Loucy (cell line): ENCODE measurements around the gene SLAMF1.

ENCODE experiments used
- H2AFZ ChIP-seq: fragments of 200-600 bp; sonication (generic); 2 replicates; pipeline ENCODE4 v1.6.0; 2016; ENCODE audit warnings: antibody characterized with exemption, mild to moderate bottlenecking, low read length, moderate library complexity
- H3F3A ChIP-seq: fragments of 200-600 bp; 2 replicates; pipeline ENCODE4 v1.6.0; 2016; ENCODE audit warnings: antibody characterized with exemption, low read depth, mild to moderate bottlenecking
- H3K27me3 ChIP-seq: fragments of 200-600 bp; sonication (generic); 2 replicates; pipeline ENCODE4 v1.6.1; 2014; ENCODE audit warnings: low read length, mild to moderate bottlenecking; ENCODE audit not compliant: insufficient read depth, poor library complexity, severe bottlenecking
- H3K36me3 ChIP-seq: fragments of 200-600 bp; sonication (generic); 2 replicates; pipeline ENCODE4 v1.6.1; 2016; ENCODE audit warnings: low read length; ENCODE audit not compliant: insufficient read depth
- H3K4me1 ChIP-seq: fragments of 200-600 bp; sonication (generic); 2 replicates; pipeline ENCODE4 v1.5.1; 2014; ENCODE audit warnings: low read length, mild to moderate bottlenecking; ENCODE audit not compliant: insufficient read depth, poor library complexity, severe bottlenecking
- H3K4me2 ChIP-seq: fragments of 200-600 bp; sonication (generic); 2 replicates; pipeline ENCODE4 v1.6.0; 2014; ENCODE audit warnings: antibody characterized with exemption, low read length, low read depth, mild to moderate bottlenecking; ENCODE audit not compliant: poor library complexity, severe bottlenecking
- H3K4me3 ChIP-seq: fragments of 200-600 bp; sonication (generic); 2 replicates; pipeline ENCODE4 v1.5.1; 2014; ENCODE audit warnings: low read length, mild to moderate bottlenecking, mixed read lengths; ENCODE audit not compliant: poor library complexity, severe bottlenecking
- H3K79me2 ChIP-seq: fragments of 200-600 bp; sonication (generic); 2 replicates; pipeline ENCODE4 v1.6.1; 2014; ENCODE audit warnings: low read length; ENCODE audit not compliant: insufficient read depth
- H3K9ac ChIP-seq: fragments of 200-600 bp; sonication (generic); 2 replicates; pipeline ENCODE4 v1.6.0; 2014; ENCODE audit warnings: mild to moderate bottlenecking, low read depth, low read length, moderate library complexity; ENCODE audit not compliant: poor library complexity, severe bottlenecking
- H3K9me2 ChIP-seq: fragments of 200-600 bp; sonication (generic); replicated peaks from 2 replicates; pipeline ENCODE4 v1.6.1; 2016; ENCODE audit warnings: low read depth, low read length, mixed read lengths
- H3K9me3 ChIP-seq: fragments of 200-600 bp; sonication (generic); 2 replicates; pipeline ENCODE4 v1.6.1; 2014; ENCODE audit warnings: mild to moderate bottlenecking, antibody characterized with exemption, low read length, low read depth; ENCODE audit not compliant: insufficient read depth
- H4K20me1 ChIP-seq: fragments of 200-600 bp; sonication (generic); 2 replicates; pipeline ENCODE4 v1.6.0; 2014; ENCODE audit warnings: antibody characterized with exemption, low read length, mild to moderate bottlenecking; ENCODE audit not compliant: insufficient read depth, poor library complexity, severe bottlenecking
- CTCF ChIP-seq: fragments of 200-600 bp; sonication (generic); conservative IDR thresholded peaks from 2 replicates; pipeline ENCODE4 v1.5.1; 2014; ENCODE audit warnings: mild to moderate bottlenecking, antibody characterized with exemption, low read length
- EZH2phosphoT487 ChIP-seq: fragments of 200-600 bp; IDR thresholded peaks from 2 replicates; pipeline ENCODE4 v1.6.1; 2018; ENCODE audit warnings: antibody characterized with exemption, mild to moderate bottlenecking, moderate library complexity, borderline replicate concordance

SLAMF1 gene

GRCh38 chr1:160645386-160646130 is 1.3 kb downstream of the SLAMF1 start:
- Histone ChIP-seq H3K9me2 (no peaks in the 10 kb centered on the region), H3K4me2 (no peak overlapping the region)

GRCh38 chr1:160644399-160644798 is 2.4 kb downstream of the SLAMF1 start:
- Histone ChIP-seq H3K27me3 (no peaks in the 10 kb centered on the region), H3K4me1 (peaks cover 34% of the 10 kb centered on the region), H4K20me1 (no peaks in the 10 kb centered on the region), H3K79me2 (no peaks in the 10 kb centered on the region), H3F3A (0 out of 2 replicates have a peak, but pooled peaks cover 4% of the 10 kb centered on the region), H3K9ac (no peak overlapping the region), H3K4me2 (no peak overlapping the region), H3K9me2 (no peaks in the 10 kb centered on the region), H3K36me3 (no peaks in the 10 kb centered on the region), H2AFZ (no peak overlapping the region), H3K4me3 (no peak overlapping the region), H3K9me3 (no peaks in the 10 kb centered on the region)
- no peak for TF ChIP-seq CTCF
- no peak for TF ChIP-seq EZH2phosphoT487

More at GRCh38 chr1:160645386-160646130, 1.3 kb downstream of the SLAMF1 start:
- H3K27me3 ChIP-seq: no peaks in the 10 kb centered on the region
- no peak overlapping the region for H3K4me3 ChIP-seq
- no peak overlapping the region for H3K9ac ChIP-seq
- H3K9me3 ChIP-seq: no peaks in the 10 kb centered on the region
- H2AFZ ChIP-seq: no peak overlapping the region
- TF ChIP-seq EZH2phosphoT487 (no peak), CTCF (no peak)
- H3K36me3 ChIP-seq: no peaks in the 10 kb centered on the region
- no peaks in the 10 kb centered on the region for H3F3A ChIP-seq
- no peaks in the 10 kb centered on the region for H4K20me1 ChIP-seq
- H3K4me1 ChIP-seq: peaks cover 26% of the 10 kb centered on the region
- H3K79me2 ChIP-seq: no peaks in the 10 kb centered on the region

GRCh38 chr1:160643138-160643537 is 3.7 kb downstream of the SLAMF1 start:
- H3F3A ChIP-seq: 0 out of 2 replicates have a peak, but pooled peaks cover 4% of the 10 kb centered on the region
- H3K4me3 ChIP-seq: no peak overlapping the region
- no peaks in the 10 kb centered on the region for H3K9me3 ChIP-seq
- H3K4me2 ChIP-seq: no peak overlapping the region
- H3K36me3 ChIP-seq: no peaks in the 10 kb centered on the region
- H3K9me2 ChIP-seq: no peaks in the 10 kb centered on the region
- no peak for TF ChIP-seq EZH2phosphoT487
- TF ChIP-seq CTCF: no peak
- H2AFZ ChIP-seq: no peak overlapping the region
- H3K79me2 ChIP-seq: no peaks in the 10 kb centered on the region
- H3K9ac ChIP-seq: no peak overlapping the region
- H4K20me1 ChIP-seq: no peaks in the 10 kb centered on the region
- peaks cover 45% of the 10 kb centered on the region for H3K4me1 ChIP-seq
- no peaks in the 10 kb centered on the region for H3K27me3 ChIP-seq
